HepG2 (cell line): ENCODE results near the gene RREB1. TPM values are rescaled to one million over a fixed set of nuclear protein-coding genes. Genes with fewer than 3 reads are reported as not detected.

Experiments used
- CBX5 ChIP-seq: sonication (generic); formaldehyde crosslinking; IDR thresholded peaks from 2 replicates; pipeline ENCODE4 v1.4.0; 2020; ENCODE audit warnings: missing genetic modification reagents, borderline replicate concordance
- GATA4 ChIP-seq: sonication (generic); IDR thresholded peaks from 2 replicates; pipeline ENCODE4 v1.6.1; 2016; ENCODE audit warnings: antibody characterized with exemption, low read depth, borderline replicate concordance
- HOMEZ ChIP-seq: IDR thresholded peaks from 2 replicates; pipeline ENCODE4 v1.6.1; 2016; ENCODE audit warnings: low read depth
- ISX ChIP-seq: sonication (generic); formaldehyde crosslinking; conservative IDR thresholded peaks from 2 replicates; pipeline ENCODE4 v1.5.0; 2020; ENCODE audit warnings: missing genetic modification reagents
- NFIB ChIP-seq: sonication (generic); formaldehyde crosslinking; IDR thresholded peaks from 2 replicates; pipeline ENCODE4 v1.9.0; 2021; ENCODE audit warnings: missing genetic modification reagents, mild to moderate bottlenecking, borderline replicate concordance
- TEAD2 ChIP-seq: sonication (generic); formaldehyde crosslinking; IDR thresholded peaks from 2 replicates; pipeline ENCODE4 v1.9.0; 2021; ENCODE audit warnings: missing genetic modification reagents
- ZBTB20 ChIP-seq: sonication (generic); formaldehyde crosslinking; IDR thresholded peaks from 2 replicates; pipeline ENCODE4 v1.8.1; 2023; ENCODE audit warnings: missing genetic modification reagents, low read depth, mild to moderate bottlenecking, borderline replicate concordance
- ZFP82 ChIP-seq: sonication (generic); formaldehyde crosslinking; IDR thresholded peaks from 2 replicates; pipeline ENCODE4 v1.5.1; 2020; ENCODE audit warnings: mild to moderate bottlenecking, missing genetic modification reagents, borderline replicate concordance
- ZFX ChIP-seq: sonication (generic); formaldehyde crosslinking; IDR thresholded peaks from 2 replicates; pipeline ENCODE4 v1.4.0; 2020; ENCODE audit warnings: mild to moderate bottlenecking, low read depth, missing genetic modification reagents, moderate library complexity
- ZNF3 ChIP-seq: IDR thresholded peaks from 2 replicates; pipeline ENCODE4 v1.7.0; 2017; ENCODE audit warnings: inconsistent platforms
- ZNF333 ChIP-seq: sonication (generic); formaldehyde crosslinking; IDR thresholded peaks from 2 replicates; pipeline ENCODE4 v1.4.0; 2020; ENCODE audit warnings: mild to moderate bottlenecking, missing genetic modification reagents, borderline replicate concordance
- ZNF644 ChIP-seq: IDR thresholded peaks from 2 replicates; pipeline ENCODE4 v1.6.1; 2016; ENCODE audit warnings: low read depth
- ZNF839 ChIP-seq: sonication (generic); formaldehyde crosslinking; IDR thresholded peaks from 2 replicates; pipeline ENCODE4 v1.4.0; 2020; ENCODE audit warnings: missing genetic modification reagents, mild to moderate bottlenecking, borderline replicate concordance
- ZSCAN12 ChIP-seq: sonication (generic); formaldehyde crosslinking; IDR thresholded peaks from 2 replicates; pipeline ENCODE4 v1.9.0; 2021; ENCODE audit warnings: mild to moderate bottlenecking, missing genetic modification reagents
- polyA plus RNA-seq, 8 experiments: library from polyadenylated mRNA; depleted of rRNA in 3 of 8; stranded (reverse) in 7 of 8; unstranded in 1 of 8; fragments of >200 nt; fragmentation: Illumina TruSeq in 4 of 8; extraction: Trizol in 4 of 8; gene quantifications; 2 replicates each; pipeline versions ENCODE4 v1.2.1 to v1.2.3, GENCODE V29; 2011 to 2016; ENCODE audit warnings: low read depth in 4 of 8, missing spikeins in 1 of 8, mixed read lengths in 1 of 8; ENCODE audit not compliant: insufficient read depth in 1 of 8
- total RNA-seq, 5 experiments: library from RNA; depleted of rRNA; stranded (reverse); fragments of >200 nt; fragmentation: Illumina TruSeq; extraction: Trizol; gene quantifications; 2 replicates each; pipeline ENCODE4 v1.2.3, GENCODE V29; 2016; ENCODE audit warnings: low read depth in 1 of 5
- TF ChIP-seq, protein P1 (sequence below): sonication (generic); formaldehyde crosslinking; IDR thresholded peaks from 2 replicates; pipeline ENCODE4 v1.4.0; 2020; ENCODE audit warnings: missing genetic modification reagents
- TF ChIP-seq, protein P2 (sequence below): IDR thresholded peaks from 2 replicates; pipeline ENCODE4 v1.6.1; 2016; ENCODE audit warnings: low read depth, control low read depth
- TF ChIP-seq, protein P3 (sequence below): IDR thresholded peaks from 2 replicates; pipeline ENCODE4 v1.6.1; 2016; ENCODE audit warnings: mild to moderate bottlenecking
- TF ChIP-seq, protein P4 (sequence below): sonication (generic); formaldehyde crosslinking; IDR thresholded peaks from 2 replicates; pipeline ENCODE4 v1.8.1; 2023; ENCODE audit warnings: mild to moderate bottlenecking, missing genetic modification reagents

The RREB1 gene
- total and polyA plus RNA-seq, 2 of the 13 experiments (the other 11 are each of a cell fraction or from before 2014, with no cell fraction given) = 6.1 to 23.2 TPM

- TF ChIP-seq ZNF333 (peak; percentile 16; the same call in 1 of the 2 replicates), ZNF839 (CRISPR knock-in tag) (0 out of 2 replicates have a peak, but pooled peaks have one; percentile 70), HOMEZ (CRISPR knock-in tag) (peak; percentile 81), ZFX (peak; percentile 48; the same call in 1 of the 2 replicates), CBX5 (CRISPR knock-in tag) (peak; percentile 43; the same call in 1 of the 2 replicates), ZSCAN12 (no peak), ZFP82 (CRISPR knock-in tag) (no peak), GATA4 (no peak), ZNF644 (CRISPR knock-in tag) (peak; percentile 66; the same call in 1 of the 2 replicates), ZNF3 (CRISPR knock-in tag) (no peak), TEAD2 (no peak), ISX (CRISPR knock-in tag) (no peak), NFIB (CRISPR knock-in tag) (no peak), ZBTB20 (CRISPR knock-in tag) (peak; percentile 9; the same call in 1 of the 2 replicates)
- TF ChIP-seq, protein P1, sequence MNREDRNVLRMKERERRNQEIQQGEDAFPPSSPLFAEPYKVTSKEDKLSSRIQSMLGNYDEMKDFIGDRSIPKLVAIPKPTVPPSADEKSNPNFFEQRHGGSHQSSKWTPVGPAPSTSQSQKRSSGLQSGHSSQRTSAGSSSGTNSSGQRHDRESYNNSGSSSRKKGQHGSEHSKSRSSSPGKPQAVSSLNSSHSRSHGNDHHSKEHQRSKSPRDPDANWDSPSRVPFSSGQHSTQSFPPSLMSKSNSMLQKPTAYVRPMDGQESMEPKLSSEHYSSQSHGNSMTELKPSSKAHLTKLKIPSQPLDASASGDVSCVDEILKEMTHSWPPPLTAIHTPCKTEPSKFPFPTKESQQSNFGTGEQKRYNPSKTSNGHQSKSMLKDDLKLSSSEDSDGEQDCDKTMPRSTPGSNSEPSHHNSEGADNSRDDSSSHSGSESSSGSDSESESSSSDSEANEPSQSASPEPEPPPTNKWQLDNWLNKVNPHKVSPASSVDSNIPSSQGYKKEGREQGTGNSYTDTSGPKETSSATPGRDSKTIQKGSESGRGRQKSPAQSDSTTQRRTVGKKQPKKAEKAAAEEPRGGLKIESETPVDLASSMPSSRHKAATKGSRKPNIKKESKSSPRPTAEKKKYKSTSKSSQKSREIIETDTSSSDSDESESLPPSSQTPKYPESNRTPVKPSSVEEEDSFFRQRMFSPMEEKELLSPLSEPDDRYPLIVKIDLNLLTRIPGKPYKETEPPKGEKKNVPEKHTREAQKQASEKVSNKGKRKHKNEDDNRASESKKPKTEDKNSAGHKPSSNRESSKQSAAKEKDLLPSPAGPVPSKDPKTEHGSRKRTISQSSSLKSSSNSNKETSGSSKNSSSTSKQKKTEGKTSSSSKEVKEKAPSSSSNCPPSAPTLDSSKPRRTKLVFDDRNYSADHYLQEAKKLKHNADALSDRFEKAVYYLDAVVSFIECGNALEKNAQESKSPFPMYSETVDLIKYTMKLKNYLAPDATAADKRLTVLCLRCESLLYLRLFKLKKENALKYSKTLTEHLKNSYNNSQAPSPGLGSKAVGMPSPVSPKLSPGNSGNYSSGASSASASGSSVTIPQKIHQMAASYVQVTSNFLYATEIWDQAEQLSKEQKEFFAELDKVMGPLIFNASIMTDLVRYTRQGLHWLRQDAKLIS (CRISPR knock-in tag) = no peak
- TF ChIP-seq, protein P2, sequence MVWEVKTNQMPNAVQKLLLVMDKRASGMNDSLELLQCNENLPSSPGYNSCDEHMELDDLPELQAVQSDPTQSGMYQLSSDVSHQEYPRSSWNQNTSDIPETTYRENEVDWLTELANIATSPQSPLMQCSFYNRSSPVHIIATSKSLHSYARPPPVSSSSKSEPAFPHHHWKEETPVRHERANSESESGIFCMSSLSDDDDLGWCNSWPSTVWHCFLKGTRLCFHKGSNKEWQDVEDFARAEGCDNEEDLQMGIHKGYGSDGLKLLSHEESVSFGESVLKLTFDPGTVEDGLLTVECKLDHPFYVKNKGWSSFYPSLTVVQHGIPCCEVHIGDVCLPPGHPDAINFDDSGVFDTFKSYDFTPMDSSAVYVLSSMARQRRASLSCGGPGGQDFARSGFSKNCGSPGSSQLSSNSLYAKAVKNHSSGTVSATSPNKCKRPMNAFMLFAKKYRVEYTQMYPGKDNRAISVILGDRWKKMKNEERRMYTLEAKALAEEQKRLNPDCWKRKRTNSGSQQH = no peak
- TF ChIP-seq, protein P3, sequence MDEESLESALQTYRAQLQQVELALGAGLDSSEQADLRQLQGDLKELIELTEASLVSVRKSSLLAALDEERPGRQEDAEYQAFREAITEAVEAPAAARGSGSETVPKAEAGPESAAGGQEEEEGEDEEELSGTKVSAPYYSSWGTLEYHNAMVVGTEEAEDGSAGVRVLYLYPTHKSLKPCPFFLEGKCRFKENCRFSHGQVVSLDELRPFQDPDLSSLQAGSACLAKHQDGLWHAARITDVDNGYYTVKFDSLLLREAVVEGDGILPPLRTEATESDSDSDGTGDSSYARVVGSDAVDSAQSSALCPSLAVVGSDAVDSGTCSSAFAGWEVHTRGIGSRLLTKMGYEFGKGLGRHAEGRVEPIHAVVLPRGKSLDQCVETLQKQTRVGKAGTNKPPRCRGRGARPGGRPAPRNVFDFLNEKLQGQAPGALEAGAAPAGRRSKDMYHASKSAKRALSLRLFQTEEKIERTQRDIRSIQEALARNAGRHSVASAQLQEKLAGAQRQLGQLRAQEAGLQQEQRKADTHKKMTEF (CRISPR knock-in tag) = peak; percentile 63
- TF ChIP-seq, protein P4, sequence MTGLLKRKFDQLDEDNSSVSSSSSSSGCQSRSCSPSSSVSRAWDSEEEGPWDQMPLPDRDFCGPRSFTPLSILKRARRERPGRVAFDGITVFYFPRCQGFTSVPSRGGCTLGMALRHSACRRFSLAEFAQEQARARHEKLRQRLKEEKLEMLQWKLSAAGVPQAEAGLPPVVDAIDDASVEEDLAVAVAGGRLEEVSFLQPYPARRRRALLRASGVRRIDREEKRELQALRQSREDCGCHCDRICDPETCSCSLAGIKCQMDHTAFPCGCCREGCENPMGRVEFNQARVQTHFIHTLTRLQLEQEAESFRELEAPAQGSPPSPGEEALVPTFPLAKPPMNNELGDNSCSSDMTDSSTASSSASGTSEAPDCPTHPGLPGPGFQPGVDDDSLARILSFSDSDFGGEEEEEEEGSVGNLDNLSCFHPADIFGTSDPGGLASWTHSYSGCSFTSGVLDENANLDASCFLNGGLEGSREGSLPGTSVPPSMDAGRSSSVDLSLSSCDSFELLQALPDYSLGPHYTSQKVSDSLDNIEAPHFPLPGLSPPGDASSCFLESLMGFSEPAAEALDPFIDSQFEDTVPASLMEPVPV (CRISPR knock-in tag) = 0 out of 2 replicates have a peak, but pooled peaks have one; percentile 44
Observed at GRCh38 chr6:7270320-7271204, 162.8 kb downstream of the RREB1 start (continued).
